Thyroid gland (tissue), 4 donors: ENCODE data around the gene HTD2. TPM values are rescaled to one million over a fixed set of nuclear protein-coding genes. Genes with fewer than 3 reads are reported as not detected.

Experiments used
- DNase-seq, 2 donors: peaks; one replicate each; pipeline ENCODE4 v3.0.0-alpha.2; 2019
- H3K27ac ChIP-seq, 3 donors: fragments of 200-600 bp; sonication (generic); 1 replicate in 2 of 3; 2 replicates in 1 of 3; pipeline ENCODE4 v1.5.1; 2016 to 2019; ENCODE audit warnings: mild to moderate bottlenecking in 1 of 3, moderate library complexity in 1 of 3
- H3K27me3 ChIP-seq: fragments of 200-600 bp; sonication (generic); one replicate; pipeline ENCODE4 v1.5.1; 2019
- H3K36me3 ChIP-seq, 2 donors: fragments of 200-600 bp; sonication (generic); one replicate each; pipeline ENCODE4 v1.5.1; 2016 to 2019
- H3K4me1 ChIP-seq, 2 donors: fragments of 200-600 bp; sonication (generic); one replicate each; pipeline ENCODE4 v1.5.1; 2017 to 2019
- H3K4me3 ChIP-seq, 3 donors: fragments of 200-600 bp; sonication (generic); replicated peaks in 1 of 3; 1 replicate in 2 of 3; 2 replicates in 1 of 3; pipeline ENCODE4 v1.5.1; 2016; ENCODE audit warnings: mild to moderate bottlenecking in 1 of 3
- H3K9me3 ChIP-seq: fragments of 200-600 bp; sonication (generic); one replicate; pipeline ENCODE4 v1.5.1; 2017
- POLR2A ChIP-seq, 2 donors: fragments of 450-650 bp; IDR thresholded peaks; one replicate each; pipeline ENCODE4 v1.6.1; 2017; ENCODE audit warnings: antibody characterized with exemption in 2 of 2, mild to moderate bottlenecking in 2 of 2, moderate library complexity in 1 of 2
- WGBS, 2 donors: methylation state at CpG; one replicate each; pipeline ENCODE4 v1.1.5; 2017; 5-methylcytosine and 5-hydroxymethylcytosine counted together
- intact Hi-C: fragments of 100-400 bp; cut with DNase I; formaldehyde crosslinking; loops from one replicate; pipeline ENCODE4 v1.15.1; 2023
- total RNA-seq, 4 donors: library from RNA; depleted of rRNA; stranded (reverse); fragments of >200 nt; gene quantifications; one replicate each; pipeline ENCODE4 v1.2.3, GENCODE V29; 2016
- TF ChIP-seq, protein P1 (sequence below), 6 experiments: fragments of 200-600 bp in 3 of 6; fragments of 450-650 bp in 3 of 6; sonication (generic) in 3 of 6; IDR thresholded peaks; one replicate each; pipeline ENCODE4 v1.5.1; 2016 to 2019; ENCODE audit warnings: antibody characterized with exemption in 6 of 6, mild to moderate bottlenecking in 2 of 6, inconsistent platforms in 1 of 6, moderate library complexity in 1 of 6

Gene HTD2
- total RNA-seq, 4 donors from 2014 or later: 8.4 to 19.8 (median 18.6) TPM

DNA sequence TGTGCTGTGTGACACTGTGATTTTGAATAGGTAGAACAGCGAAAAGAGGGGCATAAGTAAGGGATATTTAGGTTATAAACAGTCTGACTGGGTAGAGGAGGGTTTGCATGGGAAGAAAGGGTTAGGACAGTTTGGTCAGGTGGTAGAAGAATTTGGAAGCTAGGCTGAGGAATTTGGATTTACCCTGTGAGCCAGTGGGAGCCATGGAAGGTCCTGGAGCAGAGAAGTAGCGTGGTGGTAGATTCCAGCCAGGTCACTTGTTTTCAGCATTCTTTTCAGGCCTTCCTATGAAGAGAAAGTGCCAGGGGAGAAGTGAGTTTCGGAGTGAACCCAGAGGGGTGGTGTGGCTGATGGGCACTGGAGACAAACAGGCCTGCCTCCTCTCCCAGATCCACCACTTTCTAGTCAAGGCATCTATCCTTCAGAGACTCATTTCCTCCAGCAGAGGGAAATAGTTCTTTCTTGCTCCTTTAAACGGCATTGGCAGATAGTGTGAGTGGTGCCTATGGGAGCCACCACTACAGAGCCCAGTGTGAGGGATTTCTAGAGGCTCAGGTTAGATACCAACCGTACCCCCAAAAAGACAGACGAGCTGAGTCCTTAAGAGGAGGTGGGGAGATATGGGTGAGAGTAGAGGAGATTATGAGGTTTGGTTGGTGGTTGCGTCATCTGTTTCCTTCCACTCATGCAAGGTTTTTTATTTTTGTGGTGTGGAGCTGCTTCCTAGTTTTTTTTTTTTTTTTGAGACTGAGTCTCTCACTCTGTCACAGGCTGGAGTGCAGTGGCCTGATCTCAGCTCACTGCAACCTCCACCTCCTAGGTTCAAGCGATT lies 47.6 kb downstream of the HTD2 start:
- no peak for TF ChIP-seq POLR2A (IDR thresholded peaks at IDR 0.05)
- TF ChIP-seq, protein P1, sequence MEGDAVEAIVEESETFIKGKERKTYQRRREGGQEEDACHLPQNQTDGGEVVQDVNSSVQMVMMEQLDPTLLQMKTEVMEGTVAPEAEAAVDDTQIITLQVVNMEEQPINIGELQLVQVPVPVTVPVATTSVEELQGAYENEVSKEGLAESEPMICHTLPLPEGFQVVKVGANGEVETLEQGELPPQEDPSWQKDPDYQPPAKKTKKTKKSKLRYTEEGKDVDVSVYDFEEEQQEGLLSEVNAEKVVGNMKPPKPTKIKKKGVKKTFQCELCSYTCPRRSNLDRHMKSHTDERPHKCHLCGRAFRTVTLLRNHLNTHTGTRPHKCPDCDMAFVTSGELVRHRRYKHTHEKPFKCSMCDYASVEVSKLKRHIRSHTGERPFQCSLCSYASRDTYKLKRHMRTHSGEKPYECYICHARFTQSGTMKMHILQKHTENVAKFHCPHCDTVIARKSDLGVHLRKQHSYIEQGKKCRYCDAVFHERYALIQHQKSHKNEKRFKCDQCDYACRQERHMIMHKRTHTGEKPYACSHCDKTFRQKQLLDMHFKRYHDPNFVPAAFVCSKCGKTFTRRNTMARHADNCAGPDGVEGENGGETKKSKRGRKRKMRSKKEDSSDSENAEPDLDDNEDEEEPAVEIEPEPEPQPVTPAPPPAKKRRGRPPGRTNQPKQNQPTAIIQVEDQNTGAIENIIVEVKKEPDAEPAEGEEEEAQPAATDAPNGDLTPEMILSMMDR (IDR thresholded peaks at IDR 0.05): no peak
- H3K36me3 ChIP-seq: no peaks in the 10 kb centered on the region
- no peak for DNase-seq
- peaks cover 41 to 50% of the 10 kb centered on the region in 2 donors for H3K4me1 ChIP-seq
- H3K9me3 ChIP-seq: no peaks in the 10 kb centered on the region
- H3K4me3 ChIP-seq: no peak overlapping the region
- no peaks in the 10 kb centered on the region for H3K27me3 ChIP-seq
- WGBS, 2 donors: 87 to 89% methylated on average over 8 of the region's 8 CpGs
- intact Hi-C loops: no loop called here
- no peak overlapping the region for H3K27ac ChIP-seq

DNA sequence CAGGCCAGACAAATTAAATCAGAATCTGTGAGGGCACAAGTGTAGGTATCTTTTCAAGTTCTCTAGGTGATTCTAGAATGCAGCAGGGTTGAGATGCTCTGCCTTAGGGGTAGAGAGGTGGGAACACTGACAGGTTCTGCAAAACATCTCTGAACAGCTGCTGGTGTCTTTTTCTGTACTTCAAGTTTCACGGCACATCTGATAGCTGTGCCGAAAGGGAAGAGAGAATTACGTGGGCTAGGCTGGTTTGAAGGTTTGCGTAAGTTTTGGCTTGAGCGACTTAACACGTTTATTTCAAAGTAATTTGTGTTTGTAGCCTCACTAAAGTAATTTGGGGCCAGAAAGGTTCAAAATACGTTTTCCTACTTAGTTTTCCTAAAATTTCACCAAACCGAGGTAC lies 48.9 kb downstream of the HTD2 start:
- Histone ChIP-seq H3K4me3 (no peak overlapping the region), H3K27ac (peak overlapping the region in 1 of 3 donors; percentile 45), H3K9me3 (no peaks in the 10 kb centered on the region), H3K4me1 (peaks cover 28 to 40% of the 10 kb centered on the region in 2 donors), H3K27me3 (no peaks in the 10 kb centered on the region), H3K36me3 (no peaks in the 10 kb centered on the region)
- 91 to 94% methylated on average over 8 of the region's 8 CpGs for WGBS, 2 donors
- intact Hi-C loops: no loop called here
- TF ChIP-seq, protein P1 (IDR thresholded peaks at IDR 0.05): no peak
- TF ChIP-seq POLR2A (IDR thresholded peaks at IDR 0.05): no peak
- no peak for DNase-seq

- H3K4me3 ChIP-seq: no peak overlapping the region
- DNase-seq: peak; percentile 52 to 60
- H3K4me1 ChIP-seq: peaks cover 19 to 31% of the 10 kb centered on the region in 2 donors
- H3K27ac ChIP-seq: peak overlapping the region in 2 of 3 donors; percentile 10 to 45
- H3K27me3 ChIP-seq: no peaks in the 10 kb centered on the region
- intact Hi-C loops: no loop called here
- no peaks in the 10 kb centered on the region for H3K9me3 ChIP-seq
- 49 to 52% methylated on average over 4 of the region's 4 CpGs for WGBS, 2 donors
- no peaks in the 10 kb centered on the region for H3K36me3 ChIP-seq
- no peak for TF ChIP-seq POLR2A (IDR thresholded peaks at IDR 0.05)
- TF ChIP-seq, protein P1 (IDR thresholded peaks at IDR 0.05): no peak
Observed at GRCh38 chr3:58356054-58356453, 49.7 kb downstream of the HTD2 start.

DNA sequence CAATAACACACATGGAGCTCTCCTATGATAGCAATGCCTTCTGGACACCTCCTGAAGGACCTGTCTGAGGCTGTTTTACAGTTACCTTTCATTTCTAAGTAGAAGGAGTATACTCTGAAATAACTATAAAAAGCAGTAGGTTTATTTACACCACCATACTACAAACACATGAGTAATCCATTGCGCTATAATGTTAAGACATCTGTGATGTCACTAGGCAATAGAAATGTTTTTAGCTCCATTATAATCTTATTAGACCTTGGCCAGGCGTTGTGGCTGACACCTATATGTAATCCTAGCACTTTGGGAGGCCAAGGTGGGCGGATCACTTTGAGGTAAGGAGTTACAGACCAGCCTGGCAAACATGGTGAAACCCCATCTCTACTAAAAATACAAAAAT lies 51.1 kb downstream of the HTD2 start:
- no peak overlapping the region for H3K27ac ChIP-seq
- intact Hi-C loops: no loop called here
- H3K4me1 ChIP-seq: peaks cover 15 to 29% of the 10 kb centered on the region in 2 donors
- no peak for DNase-seq
- H3K36me3 ChIP-seq: no peaks in the 10 kb centered on the region
- no peak for TF ChIP-seq POLR2A (IDR thresholded peaks at IDR 0.05)
- TF ChIP-seq, protein P1 (IDR thresholded peaks at IDR 0.05): no peak
- H3K27me3 ChIP-seq: no peaks in the 10 kb centered on the region
- no peak overlapping the region for H3K4me3 ChIP-seq
- H3K9me3 ChIP-seq: no peaks in the 10 kb centered on the region
- 95 to 96% methylated on average over 3 of the region's 3 CpGs for WGBS, 2 donors

GRCh38 chr3:58358092-58358491 lies 51.8 kb downstream of the HTD2 start:
- Histone ChIP-seq H3K4me1 (peaks cover 15 to 29% of the 10 kb centered on the region in 2 donors), H3K27ac (no peak overlapping the region), H3K9me3 (no peaks in the 10 kb centered on the region), H3K36me3 (no peaks in the 10 kb centered on the region), H3K4me3 (no peak overlapping the region), H3K27me3 (no peaks in the 10 kb centered on the region)
- 95 to 96% methylated on average over 3 of the region's 3 CpGs for WGBS, 2 donors
- intact Hi-C loops: no loop called here
- no peak for DNase-seq
- no peak for TF ChIP-seq POLR2A (IDR thresholded peaks at IDR 0.05)
- TF ChIP-seq, protein P1 (IDR thresholded peaks at IDR 0.05): no peak
